BLaER1 treated with 17β-estradiol and CSF1 and Interleukin-3, amounts not matched to agents 10 nM and 100 nM (cell line): ENCODE measurements around the gene RETN.
A peak's percentile ranks its signal among the peaks of the same experiment; 100 is the strongest.

Experiments used
- H3K27ac ChIP-seq, 11 experiments: shearing (Covaris generic); formaldehyde crosslinking; 2 replicates each; pipeline ENCODE4 v1.8.1; 2022
- H3K27me3 ChIP-seq, 11 experiments: shearing (Covaris generic); formaldehyde crosslinking; 2 replicates each; pipeline ENCODE4 v1.8.1; 2022
- H3K36me3 ChIP-seq, 11 experiments: shearing (Covaris generic); formaldehyde crosslinking; 2 replicates each; pipeline ENCODE4 v1.8.1; 2022
- H3K4me1 ChIP-seq, 10 experiments: shearing (Covaris generic); formaldehyde crosslinking; 2 replicates each; pipeline ENCODE4 v1.8.1; 2022
- H3K4me2 ChIP-seq, 11 experiments: shearing (Covaris generic); formaldehyde crosslinking; 2 replicates each; pipeline ENCODE4 v1.8.1; 2022
- H3K4me3 ChIP-seq, 10 experiments: shearing (Covaris generic); formaldehyde crosslinking; 2 replicates each; pipeline ENCODE4 v1.8.1; 2022
- H3K9ac ChIP-seq, 11 experiments: shearing (Covaris generic); formaldehyde crosslinking; 2 replicates each; pipeline ENCODE4 v1.8.1; 2022
- H3K9me3 ChIP-seq, 11 experiments: shearing (Covaris generic); formaldehyde crosslinking; replicated peaks in 1 of 11; 2 replicates each; pipeline ENCODE4 v1.8.1; 2022
- H4K20me1 ChIP-seq, 11 experiments: shearing (Covaris generic); formaldehyde crosslinking; 2 replicates each; pipeline ENCODE4 v1.8.1; 2022
- Cebpa-rat ChIP-seq, 11 experiments: shearing (Covaris generic); IDR thresholded peaks; 2 replicates each; pipeline ENCODE4 v1.8.1; 2022

RETN gene

GRCh38 chr19:7647156-7647555 is 21.7 kb upstream of the RETN start:
- Histone ChIP-seq H3K4me1 (peaks cover under 1 to 40% (median 24%) of the 10 kb centered on the region in 10 experiments), H3K27ac (peak overlapping the region in 2 of 11 experiments; percentile 75 to 81; a peak in 4 of 22 replicates), H4K20me1 (peaks cover 0 to 8% (median 0%) of the 10 kb centered on the region in 11 experiments; a peak in 2 of 22 replicates), H3K9ac (no peak overlapping the region), H3K36me3 (peaks cover 18 to 59% (median 45%) of the 10 kb centered on the region in 11 experiments; a peak in 19 of 22 replicates), H3K27me3 (peaks cover 0 to 6% (median 0%) of the 10 kb centered on the region in 11 experiments; a peak in 2 of 22 replicates), H3K9me3 (peaks cover 0 to 14% (median 0%) of the 10 kb centered on the region in 11 experiments; a peak in 3 of 22 replicates), H3K4me3 (no peak overlapping the region), H3K4me2 (peak overlapping the region in 1 of 11 experiments; percentile 83; a peak in 1 of 22 replicates)
- no peak for TF ChIP-seq Cebpa-rat (IDR thresholded peaks at IDR 0.05)

- Histone ChIP-seq H3K36me3 (peaks cover 12 to 49% (median 37%) of the 10 kb centered on the region in 11 experiments; a peak in 19 of 22 replicates), H3K4me3 (no peak overlapping the region), H3K9me3 (peaks cover 0 to 11% (median 0%) of the 10 kb centered on the region in 11 experiments; a peak in 3 of 22 replicates), H3K9ac (no peak overlapping the region), H3K4me1 (peaks cover 12 to 53% (median 35%) of the 10 kb centered on the region in 10 experiments), H3K27ac (no peak overlapping the region), H3K4me2 (no peak overlapping the region), H3K27me3 (peaks cover 0 to 6% (median 0%) of the 10 kb centered on the region in 11 experiments; a peak in 2 of 22 replicates), H4K20me1 (peaks cover 0 to 8% (median 0%) of the 10 kb centered on the region in 11 experiments; a peak in 1 of 22 replicates)
- no peak for TF ChIP-seq Cebpa-rat (IDR thresholded peaks at IDR 0.05)
Observed at GRCh38 chr19:7648265-7649014, 20.4 kb upstream of the RETN start.

- H3K27ac ChIP-seq, result no peak overlapping the region; a peak in 1 of 22 replicates
Observed at GRCh38 chr19:7650148-7650547, 18.7 kb upstream of the RETN start.

GRCh38 chr19:7652061-7652641 is 16.7 kb upstream of the RETN start:
- H3K36me3 ChIP-seq, result peaks cover 3 to 13% (median 5%) of the 10 kb centered on the region in 11 experiments; a peak in 13 of 22 replicates
- H3K27ac ChIP-seq, result peak overlapping the region in 10 of 11 experiments; percentile 9 to 81 (median 76); a peak in 19 of 22 replicates
- H3K4me1 ChIP-seq, result peaks cover 25 to 61% (median 50%) of the 10 kb centered on the region in 10 experiments
- no peaks in the 10 kb centered on the region for H4K20me1 ChIP-seq
- peak overlapping the region in 9 of 11 experiments; percentile 31 to 73 (median 62); a peak in 15 of 22 replicates for H3K9ac ChIP-seq
- H3K9me3 ChIP-seq, result no peaks in the 10 kb centered on the region
- peak overlapping the region in 6 of 10 experiments; percentile 9 to 43 (median 28); a peak in 6 of 20 replicates for H3K4me3 ChIP-seq
- TF ChIP-seq Cebpa-rat (IDR thresholded peaks at IDR 0.05), result peak in 9 of 11 experiments; percentile 45 to 97 (median 81); a peak in 17 of 22 replicates
- peaks cover 0 to 6% (median 0%) of the 10 kb centered on the region in 11 experiments; a peak in 2 of 22 replicates for H3K27me3 ChIP-seq
- peak overlapping the region; percentile 67 to 88 (median 76) for H3K4me2 ChIP-seq

More at GRCh38 chr19:7650148-7650547, 18.7 kb upstream of the RETN start:
- Histone ChIP-seq H4K20me1 (peaks cover 0 to 8% (median 0%) of the 10 kb centered on the region in 11 experiments; a peak in 1 of 22 replicates), H3K9me3 (no peaks in the 10 kb centered on the region), H3K4me3 (no peak overlapping the region), H3K36me3 (peaks cover 7 to 32% (median 22%) of the 10 kb centered on the region in 11 experiments; a peak in 19 of 22 replicates), H3K4me1 (peaks cover 12 to 58% (median 40%) of the 10 kb centered on the region in 10 experiments), H3K27me3 (peaks cover 0 to 6% (median 0%) of the 10 kb centered on the region in 11 experiments; a peak in 2 of 22 replicates), H3K9ac (no peak overlapping the region), H3K4me2 (no peak overlapping the region)
- no peak for TF ChIP-seq Cebpa-rat (IDR thresholded peaks at IDR 0.05)

GRCh38 chr19:7654401-7654800 is 14.4 kb upstream of the RETN start:
- Histone ChIP-seq H3K27me3 (peaks cover 0 to 6% (median 0%) of the 10 kb centered on the region in 11 experiments; a peak in 2 of 22 replicates), H3K36me3 (no peaks in the 10 kb centered on the region), H3K9ac (no peak overlapping the region), H3K9me3 (no peaks in the 10 kb centered on the region), H3K4me3 (no peak overlapping the region), H3K4me2 (peak overlapping the region in 4 of 11 experiments; percentile 73 to 88 (median 84); a peak in 5 of 22 replicates), H4K20me1 (no peaks in the 10 kb centered on the region), H3K27ac (peak overlapping the region in 7 of 11 experiments; percentile 32 to 81 (median 77); a peak in 9 of 22 replicates), H3K4me1 (peaks cover 42 to 82% (median 71%) of the 10 kb centered on the region in 10 experiments)
- no peak for TF ChIP-seq Cebpa-rat (IDR thresholded peaks at IDR 0.05)

DNA sequence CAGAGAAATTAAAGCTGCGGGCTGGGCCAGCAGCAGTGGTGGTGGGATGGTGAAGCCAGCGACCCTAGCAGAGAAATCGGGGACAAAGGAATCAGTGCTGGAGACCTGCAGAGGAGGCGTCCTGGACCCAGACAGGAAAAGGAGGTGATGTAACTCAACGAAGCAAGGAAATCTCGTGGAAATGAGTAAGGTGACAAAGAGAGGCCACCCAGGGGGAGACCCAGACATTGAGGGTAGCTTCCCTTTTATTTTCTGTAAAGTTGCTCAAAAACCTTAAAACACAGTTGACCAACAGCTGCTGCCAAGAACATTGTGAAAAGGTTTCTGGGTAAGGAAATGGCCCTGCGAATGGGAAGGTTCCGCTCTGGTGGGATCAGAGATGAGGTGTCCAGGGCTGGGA is 13.3 kb upstream of the RETN start:
- H3K4me2 ChIP-seq, result peak overlapping the region; percentile 20 to 87 (median 76); a peak in 21 of 22 replicates
- H3K4me1 ChIP-seq, result peaks cover 43 to 85% (median 72%) of the 10 kb centered on the region in 10 experiments
- H3K27ac ChIP-seq, result peak overlapping the region in 10 of 11 experiments; percentile 63 to 88 (median 77); a peak in 20 of 22 replicates
- H3K27me3 ChIP-seq, result peaks cover 0 to 6% (median 0%) of the 10 kb centered on the region in 11 experiments; a peak in 2 of 22 replicates
- no peaks in the 10 kb centered on the region for H3K36me3 ChIP-seq
- H3K4me3 ChIP-seq, result no peak overlapping the region
- no peaks in the 10 kb centered on the region for H3K9me3 ChIP-seq
- peak overlapping the region in 8 of 11 experiments; percentile 30 to 76 (median 56); a peak in 12 of 22 replicates for H3K9ac ChIP-seq
- H4K20me1 ChIP-seq, result no peaks in the 10 kb centered on the region
- TF ChIP-seq Cebpa-rat (IDR thresholded peaks at IDR 0.05), result peak in 3 of 11 experiments; percentile 32 to 55 (median 43); a peak in 3 of 22 replicates

GRCh38 chr19:7657131-7657751 is 11.6 kb upstream of the RETN start:
- Histone ChIP-seq H3K4me1 (peaks cover 47 to 88% (median 74%) of the 10 kb centered on the region in 10 experiments), H3K36me3 (no peaks in the 10 kb centered on the region), H3K27me3 (no peaks in the 10 kb centered on the region), H3K4me2 (peak overlapping the region; percentile 57 to 87 (median 78)), H3K9me3 (no peaks in the 10 kb centered on the region), H4K20me1 (no peaks in the 10 kb centered on the region), H3K27ac (peak overlapping the region; percentile 11 to 88 (median 77); a peak in 21 of 22 replicates), H3K9ac (peak overlapping the region in 10 of 11 experiments; percentile 25 to 76 (median 62); a peak in 18 of 22 replicates), H3K4me3 (no peak overlapping the region; a peak in 1 of 20 replicates)
- peak in 10 of 11 experiments; percentile 59 to 89 (median 68); a peak in 19 of 22 replicates for TF ChIP-seq Cebpa-rat (IDR thresholded peaks at IDR 0.05)

GRCh38 chr19:7658219-7658686 is 10.6 kb upstream of the RETN start:
- H3K9me3 ChIP-seq, result no peaks in the 10 kb centered on the region
- H3K36me3 ChIP-seq, result no peaks in the 10 kb centered on the region
- peak overlapping the region in 9 of 11 experiments; percentile 43 to 76 (median 68); a peak in 16 of 22 replicates for H3K9ac ChIP-seq
- H3K4me1 ChIP-seq, result peaks cover 37 to 80% (median 64%) of the 10 kb centered on the region in 10 experiments
- H3K27me3 ChIP-seq, result no peaks in the 10 kb centered on the region
- H3K27ac ChIP-seq, result peak overlapping the region in 10 of 11 experiments; percentile 63 to 88 (median 77); a peak in 19 of 22 replicates
- H3K4me2 ChIP-seq, result peak overlapping the region; percentile 57 to 87 (median 78)
- peak overlapping the region in 6 of 10 experiments; percentile 5 to 53 (median 31); a peak in 6 of 20 replicates for H3K4me3 ChIP-seq
- H4K20me1 ChIP-seq, result no peaks in the 10 kb centered on the region
- no peak for TF ChIP-seq Cebpa-rat (IDR thresholded peaks at IDR 0.05)
